Lower lobe of right lung (tissue), 2 donors: ENCODE data around the gene CUBN. TPM values are rescaled to one million over a fixed set of nuclear protein-coding genes. Genes with fewer than 3 reads are reported as not detected.

Experiments used
- ATAC-seq, 2 donors: fragments of 200-7000 bp; cut with Tn5 transposase; one replicate each; pipeline ENCODE4 v1.9.1; 2020 to 2022; ENCODE audit warnings: mild to moderate bottlenecking in 2 of 2, moderate library complexity in 2 of 2
- DNase-seq: peaks from one replicate; pipeline ENCODE4 v3.0.0-alpha.2; 2020
- H3K27ac ChIP-seq: fragments of 200-600 bp; one replicate; pipeline ENCODE4 v1.8.0; 2022
- H3K27me3 ChIP-seq: fragments of 200-600 bp; one replicate; pipeline ENCODE4 v1.8.0; 2022; ENCODE audit warnings: low read depth
- H3K36me3 ChIP-seq: fragments of 200-600 bp; one replicate; pipeline ENCODE4 v1.8.0; 2022; ENCODE audit warnings: mild to moderate bottlenecking
- H3K4me1 ChIP-seq: fragments of 200-600 bp; one replicate; pipeline ENCODE4 v1.8.0; 2022
- H3K4me3 ChIP-seq: fragments of 200-600 bp; one replicate; pipeline ENCODE4 v1.8.0; 2022; ENCODE audit warnings: mild to moderate bottlenecking
- H3K9me3 ChIP-seq: fragments of 200-600 bp; one replicate; pipeline ENCODE4 v1.8.0; 2022
- intact Hi-C: fragments of 100-400 bp; cut with DNase I; formaldehyde crosslinking; loops from one replicate; pipeline ENCODE4 v1.11.0; 2022
- total RNA-seq: library from RNA; stranded (reverse); fragmentation: NEBNext Ultra II Directional; extraction: Animal tissue kit (Norgen Biotek cat#: 25700); gene quantifications from one replicate; pipeline ENCODE4 v1.2.1, GENCODE V29; 2021
- TF ChIP-seq, protein P1 (sequence below): fragments of 200-600 bp; IDR thresholded peaks from one replicate; pipeline ENCODE4 v1.8.0; 2022; ENCODE audit warnings: antibody characterized with exemption, mild to moderate bottlenecking
- donor health status: DM: no; HTN: yes; CAD: no; lungs with severe emphysema.

Gene CUBN
- total RNA-seq, 1 donor from 2014 or later, result 2.2 TPM

DNA sequence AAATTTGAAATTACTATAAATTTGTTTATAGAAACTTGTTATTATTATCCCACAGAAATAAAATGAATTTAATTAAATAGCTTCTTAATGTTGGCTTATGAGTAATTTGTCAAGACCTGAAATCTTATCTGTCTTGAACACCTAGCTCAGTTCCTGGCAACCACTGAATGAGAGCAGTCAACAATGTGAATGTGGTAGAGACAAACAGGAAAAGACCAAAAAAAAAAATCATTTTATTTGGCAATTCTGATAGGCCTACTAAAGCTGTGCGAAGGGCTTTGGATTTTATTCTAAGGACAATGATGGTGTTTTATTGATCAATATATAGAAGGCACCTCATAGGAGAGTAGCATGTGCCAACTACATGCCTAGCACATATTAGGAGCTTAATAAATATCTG is 184.6 kb downstream of the CUBN start:
- ATAC-seq, result no peak
- no peak overlapping the region for H3K27ac ChIP-seq

DNA sequence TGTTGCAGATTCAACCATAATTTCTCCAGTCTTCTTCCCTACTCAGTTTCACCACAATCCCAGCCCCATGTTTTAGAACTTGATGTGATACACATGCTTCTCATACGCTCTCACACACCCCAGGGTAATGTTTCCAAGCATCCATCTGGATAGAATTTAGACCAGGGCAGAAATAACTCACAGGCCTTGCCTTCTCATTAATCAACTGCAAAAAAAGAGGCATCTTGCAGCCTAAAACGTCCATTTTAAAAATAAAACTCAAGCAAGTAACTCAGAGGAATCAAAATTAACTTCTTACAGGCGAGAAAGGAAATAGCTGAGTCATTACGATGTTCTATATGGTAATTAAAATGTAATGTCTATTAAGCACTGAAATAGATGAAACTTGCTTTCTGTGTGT is 185.2 kb downstream of the CUBN start:
- Histone ChIP-seq H3K27me3 (no peaks in the 10 kb centered on the region), H3K4me3 (no peak overlapping the region), H3K9me3 (no peaks in the 10 kb centered on the region), H3K27ac (no peak overlapping the region), H3K36me3 (no peaks in the 10 kb centered on the region), H3K4me1 (no peaks in the 10 kb centered on the region)
- TF ChIP-seq, protein P1, sequence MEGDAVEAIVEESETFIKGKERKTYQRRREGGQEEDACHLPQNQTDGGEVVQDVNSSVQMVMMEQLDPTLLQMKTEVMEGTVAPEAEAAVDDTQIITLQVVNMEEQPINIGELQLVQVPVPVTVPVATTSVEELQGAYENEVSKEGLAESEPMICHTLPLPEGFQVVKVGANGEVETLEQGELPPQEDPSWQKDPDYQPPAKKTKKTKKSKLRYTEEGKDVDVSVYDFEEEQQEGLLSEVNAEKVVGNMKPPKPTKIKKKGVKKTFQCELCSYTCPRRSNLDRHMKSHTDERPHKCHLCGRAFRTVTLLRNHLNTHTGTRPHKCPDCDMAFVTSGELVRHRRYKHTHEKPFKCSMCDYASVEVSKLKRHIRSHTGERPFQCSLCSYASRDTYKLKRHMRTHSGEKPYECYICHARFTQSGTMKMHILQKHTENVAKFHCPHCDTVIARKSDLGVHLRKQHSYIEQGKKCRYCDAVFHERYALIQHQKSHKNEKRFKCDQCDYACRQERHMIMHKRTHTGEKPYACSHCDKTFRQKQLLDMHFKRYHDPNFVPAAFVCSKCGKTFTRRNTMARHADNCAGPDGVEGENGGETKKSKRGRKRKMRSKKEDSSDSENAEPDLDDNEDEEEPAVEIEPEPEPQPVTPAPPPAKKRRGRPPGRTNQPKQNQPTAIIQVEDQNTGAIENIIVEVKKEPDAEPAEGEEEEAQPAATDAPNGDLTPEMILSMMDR, result no peak
- DNase-seq (no peak), ATAC-seq (no peak)
- intact Hi-C loops, result no loop called here

More for the DNA sequence above, 184.6 kb downstream of the CUBN start:
- no peaks in the 10 kb centered on the region for H3K27me3 ChIP-seq
- no peaks in the 10 kb centered on the region for H3K4me1 ChIP-seq
- H3K36me3 ChIP-seq, result no peaks in the 10 kb centered on the region
- H3K4me3 ChIP-seq, result no peak overlapping the region
- no peak for DNase-seq
- TF ChIP-seq, protein P1, result no peak
- H3K9me3 ChIP-seq, result no peaks in the 10 kb centered on the region
- intact Hi-C loops, result no loop called here

DNA sequence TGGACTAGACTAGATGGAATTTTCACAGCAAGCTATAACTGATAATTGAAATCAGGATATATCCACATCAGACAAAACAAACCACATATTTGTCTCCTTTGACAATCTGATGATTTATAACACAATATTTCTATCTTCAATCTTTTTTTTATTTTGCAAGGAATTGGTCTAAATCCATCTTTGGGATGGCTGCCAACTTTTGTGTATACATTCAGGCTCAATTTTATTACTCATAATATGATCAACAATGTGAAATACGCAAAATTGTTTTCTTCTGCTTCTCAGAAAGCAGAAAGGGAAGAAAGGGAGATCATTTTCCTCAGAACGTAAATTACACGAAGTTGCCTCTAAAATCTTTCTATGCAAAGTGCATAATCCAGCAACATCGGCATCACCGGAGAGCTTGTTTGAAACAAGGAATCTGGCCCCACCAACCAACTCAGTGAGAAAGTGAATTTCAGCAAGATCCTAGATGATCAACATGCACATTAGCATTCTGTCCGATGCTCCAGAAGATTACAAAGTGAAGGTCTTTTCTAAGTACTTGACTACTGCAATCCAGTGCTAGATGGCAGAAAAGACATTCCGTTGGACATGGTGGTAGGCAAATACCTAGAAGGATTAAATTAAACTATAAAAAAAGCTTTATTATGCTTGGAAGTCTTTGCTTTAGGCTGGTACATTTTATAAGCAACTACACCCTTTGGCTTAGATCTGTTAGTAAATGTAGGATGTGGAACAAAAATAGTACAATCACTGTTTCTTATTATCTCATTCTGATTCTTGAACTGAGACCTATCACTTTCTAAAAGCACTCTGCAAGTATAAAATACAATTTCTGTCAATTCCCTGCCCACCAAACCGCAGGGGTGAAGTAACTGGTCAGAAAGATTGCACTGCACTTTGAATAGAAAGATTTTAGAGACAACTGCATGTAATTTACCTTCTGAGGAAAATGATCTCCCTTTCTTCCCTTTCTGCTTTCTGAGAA is 186.0 kb downstream of the CUBN start:
- Histone ChIP-seq H3K4me1 (no peaks in the 10 kb centered on the region), H3K27me3 (no peaks in the 10 kb centered on the region), H3K9me3 (no peaks in the 10 kb centered on the region), H3K4me3 (no peak overlapping the region), H3K27ac (no peak overlapping the region), H3K36me3 (no peaks in the 10 kb centered on the region)
- ATAC-seq (no peak), DNase-seq (no peak)
- TF ChIP-seq, protein P1, result no peak
- intact Hi-C loops, result no loop called here

DNA sequence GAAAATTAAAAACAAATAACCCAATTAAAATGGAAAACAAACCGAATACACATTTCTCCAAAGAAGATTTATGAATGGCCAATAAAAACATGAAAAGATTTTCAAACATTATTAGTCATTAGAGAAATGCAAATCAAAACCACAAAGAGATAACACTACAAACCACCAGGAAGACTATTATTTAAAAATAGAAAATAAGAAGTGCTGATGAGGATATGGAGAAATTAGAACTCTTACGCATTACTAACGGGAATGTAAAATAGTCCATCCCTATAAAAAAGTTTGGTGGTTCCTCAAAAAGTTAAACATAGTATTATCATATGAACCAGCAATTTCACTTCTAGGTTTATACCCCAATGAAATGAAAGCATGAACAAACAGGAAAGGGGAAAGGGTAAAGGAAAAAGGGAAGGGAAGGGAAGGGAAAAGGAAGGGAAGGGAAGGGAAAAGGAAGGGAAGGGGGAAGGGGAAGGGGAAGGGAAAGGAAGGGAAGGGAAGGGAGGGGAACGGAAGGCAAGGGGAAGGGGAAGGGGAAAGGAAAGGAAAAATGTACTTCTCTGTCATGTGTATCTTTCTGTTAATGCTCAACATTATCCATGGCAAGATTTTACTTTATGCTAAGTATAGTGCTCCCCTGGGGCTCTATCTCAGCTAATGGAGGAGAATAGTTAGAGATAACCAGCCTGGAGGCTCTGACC is 187.1 kb downstream of the CUBN start:
- intact Hi-C loops, result no loop called here
- H3K27me3 ChIP-seq, result no peaks in the 10 kb centered on the region
- H3K9me3 ChIP-seq, result no peaks in the 10 kb centered on the region
- H3K4me3 ChIP-seq, result no peak overlapping the region
- no peak for DNase-seq
- no peaks in the 10 kb centered on the region for H3K4me1 ChIP-seq
- TF ChIP-seq, protein P1, result no peak
- no peak for ATAC-seq
- H3K27ac ChIP-seq, result no peak overlapping the region
- H3K36me3 ChIP-seq, result no peaks in the 10 kb centered on the region

DNA sequence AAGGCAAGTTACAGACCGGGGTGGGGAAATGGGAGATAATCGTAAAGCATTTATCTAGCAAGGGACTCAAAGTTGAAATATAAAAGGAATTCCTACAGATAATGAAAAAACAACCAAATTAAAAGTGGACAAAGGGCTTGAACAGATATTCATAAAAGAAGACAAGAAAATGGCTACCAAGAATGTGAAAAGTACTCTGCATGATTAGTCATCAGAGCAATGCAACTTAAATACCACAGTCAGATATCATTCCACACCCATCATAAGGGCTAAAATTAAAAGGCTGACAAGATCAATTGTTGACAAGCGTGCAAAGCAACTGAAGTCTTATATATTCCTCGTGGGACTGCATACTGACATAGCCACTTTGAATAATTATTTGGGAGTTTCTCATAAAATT is 187.7 kb downstream of the CUBN start:
- intact Hi-C loops, result no loop called here
- ATAC-seq, result no peak
- Histone ChIP-seq H3K27me3 (no peaks in the 10 kb centered on the region), H3K36me3 (no peaks in the 10 kb centered on the region), H3K4me3 (no peak overlapping the region), H3K9me3 (no peaks in the 10 kb centered on the region), H3K4me1 (no peaks in the 10 kb centered on the region), H3K27ac (no peak overlapping the region)
- TF ChIP-seq, protein P1, result no peak
- DNase-seq, result no peak
